ENCODE results near the gene MYO18A.

Gene MYO18A

GRCh38 chr17:29077320-29077719 is 102.9 kb downstream of the MYO18A start:
- no peak for DNase-seq (ENCODE audit: low read depth)

- no peak for DNase-seq (ENCODE audit: low read depth)
These were observed 103.5 kb downstream of the MYO18A start for GRCh38 chr17:29076722-29077121.

GRCh38 chr17:29076087-29076486 is 104.1 kb downstream of the MYO18A start:
- no peak for DNase-seq (ENCODE audit: low read depth)

GRCh38 chr17:29074488-29074887 is 105.7 kb downstream of the MYO18A start:
- no peak for DNase-seq (ENCODE audit: low read depth)

GRCh38 chr17:29073520-29073919 is 106.7 kb downstream of the MYO18A start:
- DNase-seq (ENCODE audit: low read depth), result no peak

GRCh38 chr17:29073045-29073444 is 107.2 kb downstream of the MYO18A start:
- DNase-seq (ENCODE audit: low read depth), result no peak

- DNase-seq (ENCODE audit: low read depth), result no peak
These were observed 108.9 kb downstream of the MYO18A start for GRCh38 chr17:29071303-29071702.

GRCh38 chr17:29070781-29071180 is 109.4 kb downstream of the MYO18A start:
- no peak for DNase-seq (ENCODE audit: low read depth)

GRCh38 chr17:29070308-29070707 is 109.9 kb downstream of the MYO18A start:
- DNase-seq (ENCODE audit: low read depth), result no peak

GRCh38 chr17:29069526-29070041 is 110.6 kb downstream of the MYO18A start:
- DNase-seq (ENCODE audit: low read depth), result no peak

- DNase-seq (ENCODE audit: low read depth), result no peak
These were observed 111.4 kb downstream of the MYO18A start for GRCh38 chr17:29068818-29069217.

GRCh38 chr17:29066606-29067005 is 113.6 kb downstream of the MYO18A start:
- no peak for DNase-seq (ENCODE audit: low read depth)

GRCh38 chr17:29066047-29066446 is 114.2 kb downstream of the MYO18A start:
- no peak for DNase-seq (ENCODE audit: low read depth)

GRCh38 chr17:29063992-29064391 is 116.2 kb downstream of the MYO18A start:
- DNase-seq (ENCODE audit: low read depth), result no peak

- DNase-seq (ENCODE audit: low read depth), result no peak
These were observed 118.0 kb downstream of the MYO18A start for GRCh38 chr17:29062215-29062614.

- DNase-seq (ENCODE audit: low read depth), result no peak
These were observed 119.2 kb downstream of the MYO18A start for GRCh38 chr17:29061036-29061435.

- DNase-seq (ENCODE audit: low read depth), result no peak
These were observed 119.7 kb downstream of the MYO18A start for GRCh38 chr17:29060475-29060874.

GRCh38 chr17:29059281-29059680 is 120.9 kb downstream of the MYO18A start:
- no peak for DNase-seq (ENCODE audit: low read depth)

- no peak for DNase-seq (ENCODE audit: low read depth)
These were observed 121.8 kb downstream of the MYO18A start for GRCh38 chr17:29058391-29058790.

- no peak for DNase-seq (ENCODE audit: low read depth)
These were observed 122.8 kb downstream of the MYO18A start for GRCh38 chr17:29057361-29057760.

- no peak for DNase-seq (ENCODE audit: low read depth)
These were observed 125.4 kb downstream of the MYO18A start for GRCh38 chr17:29054835-29055234.

- DNase-seq (ENCODE audit: low read depth), result no peak
These were observed 128.5 kb downstream of the MYO18A start for GRCh38 chr17:29051731-29052130.

- no peak for DNase-seq (ENCODE audit: low read depth)
These were observed 129.0 kb downstream of the MYO18A start for GRCh38 chr17:29051194-29051593.

- no peak for DNase-seq (ENCODE audit: low read depth)
These were observed 130.0 kb downstream of the MYO18A start for GRCh38 chr17:29050176-29050575.
